Gastroesophageal sphincter (tissue), 3 donors: ENCODE data around the gene C10orf71.

ENCODE experiments used
- CTCF ChIP-seq, 4 experiments: fragments of 200-600 bp in 2 of 4; fragments of 450-650 bp in 2 of 4; sonication (generic) in 1 of 4; IDR thresholded peaks; one replicate each; pipeline ENCODE4 v1.5.1; 2017 to 2019; ENCODE audit warnings: antibody characterized with exemption in 4 of 4, mild to moderate bottlenecking in 2 of 4, moderate library complexity in 2 of 4
- EP300 ChIP-seq: sonication (generic); formaldehyde crosslinking; IDR thresholded peaks from one replicate; pipeline ENCODE4 v1.6.1; 2017; ENCODE audit warnings: antibody characterized with exemption, mild to moderate bottlenecking
- POLR2AphosphoS5 ChIP-seq: sonication (generic); formaldehyde crosslinking; IDR thresholded peaks from one replicate; pipeline ENCODE4 v1.6.1; 2017; ENCODE audit warnings: antibody characterized with exemption

GRCh38 chr10:49293208-49293603 is 5.8 kb upstream of the C10orf71 start:
- TF ChIP-seq POLR2AphosphoS5 (no peak), CTCF (IDR thresholded peaks at IDR 0.05) (no peak), EP300 (no peak)
